Measurements from ENCODE around the gene COL4A1.

Gene COL4A1

DNA sequence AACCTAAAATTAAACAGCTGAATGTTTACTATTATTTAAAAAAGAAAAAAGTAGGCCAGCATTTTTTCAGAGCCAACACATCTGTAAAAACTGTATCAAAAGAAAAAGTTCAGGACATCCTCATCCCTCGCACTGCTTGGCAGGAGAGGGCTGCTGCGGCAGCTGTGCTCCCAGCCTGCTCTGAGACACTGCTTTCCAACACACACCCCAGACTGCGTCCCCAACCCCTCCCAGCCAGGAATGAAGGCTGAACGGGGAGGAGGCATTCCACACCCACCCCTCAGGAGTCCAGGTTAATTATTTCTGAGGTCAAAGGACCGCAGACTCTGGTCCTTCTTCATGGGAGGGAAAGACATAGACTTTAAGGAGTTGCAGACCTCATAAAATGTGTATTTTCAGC lies 43.1 kb downstream of the COL4A1 start:
- FAIRE-seq: no peak
- no peak for DNase-seq (ENCODE audit: insufficient read length, low spot score)

DNA sequence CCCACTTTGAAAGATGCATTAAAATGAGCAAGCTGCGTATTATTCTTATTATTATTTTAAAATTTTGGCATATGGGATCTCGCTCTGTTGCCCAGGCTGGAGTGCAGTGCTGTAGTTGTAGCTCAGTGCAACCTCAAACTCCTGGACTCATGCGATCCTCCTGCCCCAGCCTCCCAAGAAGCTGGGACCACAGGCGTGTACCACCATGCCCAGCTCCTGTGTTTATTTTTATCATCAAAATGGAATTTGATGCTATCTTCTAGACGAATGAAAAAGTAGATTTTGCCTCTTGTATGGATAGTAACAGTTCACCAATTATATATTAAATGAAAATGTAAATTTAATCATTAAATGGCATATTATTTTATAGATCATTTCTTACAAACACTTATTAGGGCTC lies 43.6 kb downstream of the COL4A1 start:
- no peak for FAIRE-seq
- DNase-seq (ENCODE audit: insufficient read length, low spot score): no peak

DNA sequence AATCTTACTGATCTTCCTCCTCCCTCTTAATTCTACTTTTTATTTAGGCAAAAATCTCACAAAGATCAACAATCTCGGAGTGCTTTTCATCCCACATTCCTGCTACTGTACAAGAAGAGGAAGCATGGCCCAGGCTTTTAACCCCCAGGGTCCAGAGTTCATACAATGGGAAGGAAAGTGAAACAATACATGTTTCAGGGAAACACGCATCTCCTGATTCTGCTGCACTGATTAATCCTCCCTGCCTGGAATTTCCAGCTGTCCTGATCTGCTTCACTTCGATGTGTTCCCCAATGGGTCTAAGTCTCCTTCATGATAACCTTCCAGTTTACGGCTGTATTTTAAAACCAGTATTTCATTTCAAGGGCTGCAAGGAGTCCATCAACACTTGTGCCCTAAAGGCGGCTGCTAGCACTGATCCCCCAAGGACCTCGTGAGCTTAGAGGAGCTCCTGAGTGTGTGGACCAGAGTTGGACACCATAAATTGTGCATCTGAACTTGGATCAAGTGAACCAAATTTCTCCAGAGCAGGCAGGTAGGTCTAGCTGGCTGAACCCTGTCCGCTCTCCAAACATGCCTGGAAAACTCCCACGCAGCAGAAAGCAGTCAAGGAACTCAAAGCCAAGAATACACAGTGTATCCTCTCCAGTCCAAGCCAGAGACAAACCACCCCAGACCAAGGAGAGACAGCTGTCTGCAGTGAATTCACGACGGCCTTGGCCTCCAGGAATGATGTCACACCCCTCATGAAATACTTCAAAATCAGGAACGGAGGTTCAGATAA lies 44.3 kb downstream of the COL4A1 start:
- DNase-seq (ENCODE audit: insufficient read length, low spot score) (no peak), FAIRE-seq (no peak)

DNA sequence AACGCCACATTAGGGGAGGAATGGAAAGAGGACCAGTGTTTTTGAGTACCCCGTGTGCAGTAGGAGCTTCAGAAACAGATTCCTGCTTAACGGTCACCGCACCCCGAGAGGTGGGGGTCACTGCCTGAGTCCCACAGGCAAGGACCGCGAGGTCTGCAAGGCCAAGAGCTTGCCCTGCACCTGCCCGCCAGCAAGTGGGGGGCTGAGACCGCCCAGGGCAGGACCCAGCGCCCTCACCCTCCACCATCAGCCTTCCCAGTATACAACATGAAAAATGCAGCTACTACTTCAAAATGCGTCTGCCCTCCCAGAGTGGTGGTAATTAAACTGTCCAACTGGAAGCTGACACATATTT lies 44.9 kb downstream of the COL4A1 start:
- DNase-seq (ENCODE audit: insufficient read length, low spot score) (no peak), FAIRE-seq (no peak)

DNA sequence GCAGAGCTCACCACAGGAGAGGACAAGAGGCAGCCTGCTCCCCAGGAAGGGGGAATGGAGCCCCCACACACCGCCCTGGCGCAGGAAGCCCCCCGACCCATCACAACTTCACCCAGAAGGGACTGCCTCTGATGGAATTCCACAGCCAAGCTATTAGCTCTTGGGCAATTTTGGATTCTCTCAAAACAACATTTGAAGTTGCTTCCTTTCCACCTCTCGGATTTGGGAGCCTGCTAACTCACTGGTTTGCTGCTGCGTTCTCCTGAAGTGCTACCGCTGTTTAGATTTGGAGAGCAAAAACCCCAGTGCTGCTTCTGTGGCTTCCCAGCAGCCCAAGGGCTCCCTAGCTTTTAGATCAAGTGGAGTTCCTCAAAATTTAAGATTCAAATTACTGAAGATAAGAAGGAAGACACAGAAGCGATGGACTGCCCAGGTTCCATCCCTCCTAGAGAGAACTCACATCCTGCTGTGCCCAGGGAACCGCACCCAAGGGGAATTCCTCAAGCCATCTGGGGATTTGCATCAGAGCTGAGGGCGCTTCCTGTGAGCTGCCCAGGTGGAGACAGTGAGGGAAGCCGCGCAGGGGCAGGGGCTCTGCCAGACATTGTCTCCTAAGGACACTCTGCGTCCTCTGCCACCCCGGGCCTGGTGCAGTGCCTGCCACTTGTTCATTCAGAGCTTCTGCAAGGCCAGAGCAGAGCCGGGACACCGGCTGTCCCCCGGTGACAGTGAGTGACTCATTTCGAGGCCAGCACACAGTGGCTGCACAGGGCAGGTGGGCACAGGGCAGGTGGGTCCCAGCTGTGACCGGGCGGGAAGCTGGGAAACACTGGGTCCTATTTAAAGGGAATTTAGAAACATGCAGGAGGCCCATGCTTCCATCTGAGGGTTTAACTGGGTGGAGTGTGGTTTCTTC lies 45.5 kb downstream of the COL4A1 start:
- DNase-seq (ENCODE audit: insufficient read length, low spot score): no peak

DNA sequence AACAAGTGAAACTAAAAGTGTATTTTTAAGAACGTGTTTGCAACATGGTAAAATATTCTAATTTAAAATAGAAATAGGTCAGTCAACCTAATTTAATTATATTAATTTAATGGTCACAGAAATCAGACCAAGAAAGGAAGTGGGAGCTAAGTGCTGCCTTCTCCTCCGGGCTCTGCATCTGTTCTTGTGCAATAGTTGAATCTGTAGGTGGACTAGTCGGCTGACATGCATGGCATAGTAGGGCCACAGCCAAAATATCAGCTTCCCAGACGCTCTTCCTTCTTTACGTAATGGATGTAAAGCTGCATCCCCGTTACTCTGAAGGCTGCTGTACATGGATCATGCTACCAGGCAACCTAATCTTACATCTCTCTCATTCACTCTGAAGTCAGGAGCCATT lies 47.3 kb downstream of the COL4A1 start:
- FAIRE-seq: no peak
- DNase-seq (ENCODE audit: insufficient read length, low spot score): no peak

More for the DNA sequence above, 45.5 kb downstream of the COL4A1 start:
- no peak for FAIRE-seq

DNA sequence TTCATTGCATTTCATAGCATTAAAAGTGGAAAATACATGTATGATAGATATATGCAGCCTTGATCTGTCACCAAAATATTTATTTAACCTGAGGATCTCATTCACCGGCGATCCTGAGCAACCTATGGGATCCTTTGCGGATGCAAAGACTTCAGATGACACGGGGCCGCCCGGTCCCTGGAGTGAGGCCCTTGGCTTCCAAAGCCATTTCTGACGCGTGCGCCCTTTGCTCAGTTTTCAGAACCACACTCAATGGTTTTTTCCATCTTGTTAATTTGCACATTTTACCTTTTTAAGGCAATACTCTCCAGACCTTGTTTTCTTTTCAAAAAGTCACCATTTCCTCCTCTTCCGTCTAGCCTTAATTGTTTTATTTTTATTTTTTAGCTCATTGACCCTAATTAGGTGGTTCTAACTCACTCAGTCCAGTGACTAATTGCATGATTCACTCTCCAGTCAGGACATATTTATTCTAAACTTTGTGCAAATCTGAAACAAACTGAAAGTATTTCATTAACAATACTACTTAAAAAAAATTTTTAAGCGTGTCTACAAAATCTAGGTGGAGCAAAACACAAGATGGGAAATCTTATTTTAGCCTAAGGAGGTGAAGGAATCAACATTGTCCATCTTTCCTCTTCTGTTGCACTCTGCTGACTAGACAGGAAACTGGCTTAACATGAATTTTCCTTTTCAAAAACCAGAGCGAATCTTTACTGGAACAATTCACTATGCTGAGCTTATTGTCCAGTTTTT lies 47.9 kb downstream of the COL4A1 start:
- FAIRE-seq (no peak), DNase-seq (ENCODE audit: insufficient read length, low spot score) (no peak)

DNA sequence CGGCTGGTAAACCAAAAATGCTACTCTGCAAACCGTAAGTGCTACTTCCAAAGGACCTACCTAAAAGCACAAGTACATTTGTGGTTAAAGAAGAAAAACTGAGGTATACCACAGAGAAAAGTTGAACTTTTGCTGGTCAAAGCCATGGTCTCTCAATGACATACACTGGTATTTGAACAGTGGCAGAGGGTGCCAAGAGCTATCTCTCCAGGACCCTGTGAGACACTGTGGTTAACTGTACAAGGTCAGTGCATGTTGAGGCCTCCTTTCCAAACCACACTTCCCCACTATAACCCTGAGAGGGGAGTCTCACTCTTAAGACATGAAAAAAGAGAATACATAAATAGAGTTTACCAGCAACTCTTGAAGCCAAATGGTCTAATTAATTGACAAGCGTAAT lies 49.5 kb downstream of the COL4A1 start:
- FAIRE-seq (no peak), DNase-seq (ENCODE audit: insufficient read length, low spot score) (no peak)

DNA sequence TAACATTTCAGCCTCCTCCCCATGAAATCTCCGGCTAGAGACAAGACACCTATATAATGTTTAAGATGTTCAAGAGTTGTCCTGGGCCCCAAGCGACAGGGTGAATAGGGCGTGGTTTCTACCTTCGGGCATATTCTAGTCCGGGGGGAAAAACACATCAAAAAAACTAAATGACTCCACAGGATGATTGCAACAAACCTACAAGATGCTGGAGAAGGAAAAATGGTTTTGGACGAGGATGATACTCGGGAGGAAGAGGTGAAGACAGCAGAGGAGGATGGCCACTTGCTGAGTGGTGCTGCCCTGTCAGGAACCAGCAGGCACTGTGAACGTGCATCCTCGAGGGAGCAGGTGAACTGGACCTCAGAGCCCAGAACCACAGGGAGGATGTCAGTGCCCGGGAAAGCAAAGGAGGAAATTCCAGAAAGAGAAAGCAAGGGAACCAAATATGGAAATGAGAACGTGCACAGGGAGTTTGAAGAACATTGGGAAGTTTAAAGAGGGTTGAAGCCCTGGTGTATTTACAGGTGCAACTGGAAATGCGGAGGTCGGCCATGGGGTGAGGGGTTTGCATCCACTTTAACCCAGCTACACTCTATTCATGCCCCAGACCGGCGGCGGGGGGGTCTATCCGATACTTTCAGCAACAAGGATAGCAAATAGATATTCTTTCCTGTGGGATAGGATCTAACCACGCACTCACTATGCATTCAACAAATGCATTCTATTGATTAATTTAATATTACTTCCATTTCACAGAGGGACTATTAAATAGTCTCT lies 50.6 kb downstream of the COL4A1 start:
- no peak for FAIRE-seq
- DNase-seq (ENCODE audit: insufficient read length, low spot score): no peak

DNA sequence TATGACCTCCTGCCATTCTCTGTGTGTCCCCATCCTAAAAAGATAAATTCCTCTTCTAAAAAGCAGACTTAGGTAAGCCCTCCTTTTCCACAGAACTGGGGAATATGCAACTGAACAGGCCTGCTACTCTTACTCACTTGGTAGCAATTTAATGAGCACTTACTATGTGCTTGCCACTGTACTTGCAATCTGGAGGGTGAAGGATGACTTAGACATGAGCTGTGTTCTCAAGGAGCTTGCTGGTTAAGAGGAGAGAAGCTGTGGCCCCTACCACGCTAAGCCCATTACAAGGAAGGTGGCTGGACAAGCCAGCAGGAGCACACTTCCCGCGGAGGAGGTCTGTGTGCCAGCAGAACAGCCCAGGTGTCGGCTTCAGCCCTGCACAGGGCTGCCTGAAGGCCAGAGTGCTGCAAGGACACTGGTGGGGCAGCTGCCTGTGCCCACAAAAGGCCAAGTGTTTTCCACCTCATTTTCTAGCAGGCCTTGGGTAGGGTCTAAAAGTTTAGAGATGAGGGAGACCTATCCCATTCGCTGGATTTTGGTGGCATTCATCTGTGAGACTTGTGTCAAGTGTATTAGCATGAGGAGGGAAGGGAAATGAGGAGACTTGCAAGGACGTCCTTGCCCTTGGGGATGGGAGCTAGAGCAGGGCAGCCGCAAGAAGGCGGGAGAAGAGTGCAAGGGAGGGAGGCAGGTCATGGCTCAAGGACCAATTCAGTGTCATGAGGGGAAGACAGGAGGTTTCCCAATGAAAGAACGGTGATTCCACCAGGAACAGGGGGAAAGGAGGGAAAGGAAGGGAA lies 52.0 kb downstream of the COL4A1 start:
- no peak for FAIRE-seq
- no peak for DNase-seq (ENCODE audit: insufficient read length, low spot score)

DNA sequence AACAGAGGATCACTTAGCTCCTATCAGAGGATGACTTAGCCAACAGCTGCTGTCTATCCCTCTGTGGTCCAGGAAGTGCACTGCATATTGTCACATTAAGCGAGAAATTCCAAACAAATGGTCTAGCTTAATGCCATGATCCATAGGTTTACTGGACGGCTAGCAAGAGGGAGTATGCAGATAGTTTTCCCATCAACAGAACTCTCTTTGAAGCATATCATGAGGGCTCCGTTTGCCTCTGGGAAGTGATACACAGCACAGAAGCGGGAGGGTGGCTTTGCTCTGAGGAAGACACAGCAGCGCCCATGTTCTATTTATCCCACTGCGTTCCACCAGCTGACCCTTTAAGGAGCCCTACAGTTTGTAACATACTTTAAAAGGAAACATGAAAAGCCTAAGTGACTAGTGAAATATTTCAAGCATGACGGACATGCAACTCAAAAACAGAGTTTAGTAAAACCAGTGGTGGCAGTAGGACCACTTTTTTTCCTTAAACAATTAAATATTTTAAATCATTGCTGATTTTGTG lies 52.7 kb downstream of the COL4A1 start:
- DNase-seq (ENCODE audit: insufficient read length, low spot score) (no peak), FAIRE-seq (no peak)

DNA sequence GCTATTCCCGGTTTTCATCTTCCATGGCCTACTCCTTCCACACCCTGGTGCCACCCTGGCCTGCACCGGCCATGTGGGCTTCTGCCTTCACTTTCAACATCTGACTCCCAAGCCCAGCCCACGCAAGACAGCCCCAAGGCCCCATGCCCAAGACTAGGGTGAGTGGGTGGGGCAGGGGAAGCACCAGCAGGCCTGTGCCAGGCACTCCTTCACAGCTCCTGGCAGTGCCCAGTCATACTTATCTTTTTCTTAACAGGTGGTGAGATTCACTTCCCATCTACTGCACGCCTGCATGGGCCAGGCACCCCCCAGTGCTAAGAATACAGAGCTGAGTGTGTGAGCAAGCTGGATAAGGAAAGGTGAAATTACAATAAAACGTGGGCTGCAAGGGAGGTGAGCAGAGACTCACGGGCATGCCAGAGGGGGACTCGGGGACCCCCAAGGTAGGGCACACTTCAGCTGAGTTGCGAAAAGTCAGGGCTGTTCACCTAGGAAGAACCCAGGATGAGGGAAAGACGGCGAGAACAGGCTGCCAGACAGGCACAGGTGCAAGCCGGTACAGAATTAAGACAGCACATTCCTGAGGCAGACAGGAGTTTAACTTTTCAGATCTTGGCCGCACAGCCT lies 55.7 kb downstream of the COL4A1 start:
- DNase-seq (ENCODE audit: insufficient read length, low spot score): no peak
- no peak for FAIRE-seq

DNA sequence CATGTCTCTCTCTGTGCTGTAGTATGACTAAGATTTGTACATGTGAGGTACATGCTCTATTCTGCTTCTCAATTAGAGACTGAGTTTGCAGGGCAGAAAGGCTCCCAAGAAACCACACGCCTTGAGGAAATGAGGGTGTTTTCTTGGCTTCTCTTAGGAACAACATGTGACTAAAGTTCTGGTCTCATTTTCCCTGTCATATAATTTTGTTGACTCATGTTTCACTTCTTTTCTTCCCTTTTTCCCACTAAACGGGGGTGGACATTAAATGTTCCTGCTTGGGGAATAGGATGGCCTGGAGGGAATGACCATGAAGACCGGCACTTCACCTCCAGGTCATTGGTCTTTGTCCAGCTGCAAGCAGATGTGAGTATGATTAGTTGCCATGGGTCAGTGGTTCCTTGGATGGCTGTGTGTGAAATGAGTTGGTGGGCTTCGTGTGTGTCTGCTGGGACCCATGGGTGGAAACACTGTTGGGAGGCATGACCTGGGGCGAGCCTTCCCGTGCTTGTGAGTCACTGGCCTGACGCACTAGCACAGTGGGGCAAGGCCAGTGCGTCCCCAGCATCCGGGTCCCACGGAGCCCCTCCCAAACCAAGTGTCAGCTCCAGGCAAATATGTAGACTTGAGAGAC lies 56.6 kb downstream of the COL4A1 start:
- FAIRE-seq (no peak), DNase-seq (ENCODE audit: insufficient read length, low spot score) (no peak)

DNA sequence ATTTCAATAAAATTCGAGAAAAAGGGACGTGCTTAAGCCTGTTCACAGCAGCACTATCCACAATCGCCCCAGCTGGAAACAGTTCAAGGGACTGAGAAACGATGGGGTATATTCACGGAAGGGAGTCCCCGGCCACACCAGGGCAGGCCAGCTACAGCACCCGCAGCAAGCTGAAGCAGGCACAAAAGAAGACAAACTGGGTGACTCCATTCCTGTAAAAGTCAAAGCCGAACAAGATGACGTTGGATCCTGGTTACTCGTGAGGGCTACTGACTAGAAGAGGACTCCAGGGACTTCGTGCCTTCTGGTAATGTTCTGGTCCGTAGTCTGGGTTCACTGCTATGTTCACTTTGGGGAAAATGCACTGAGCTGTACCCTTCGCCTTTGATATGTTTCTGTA lies 57.6 kb downstream of the COL4A1 start:
- DNase-seq (ENCODE audit: insufficient read length, low spot score) (no peak), FAIRE-seq (no peak)

DNA sequence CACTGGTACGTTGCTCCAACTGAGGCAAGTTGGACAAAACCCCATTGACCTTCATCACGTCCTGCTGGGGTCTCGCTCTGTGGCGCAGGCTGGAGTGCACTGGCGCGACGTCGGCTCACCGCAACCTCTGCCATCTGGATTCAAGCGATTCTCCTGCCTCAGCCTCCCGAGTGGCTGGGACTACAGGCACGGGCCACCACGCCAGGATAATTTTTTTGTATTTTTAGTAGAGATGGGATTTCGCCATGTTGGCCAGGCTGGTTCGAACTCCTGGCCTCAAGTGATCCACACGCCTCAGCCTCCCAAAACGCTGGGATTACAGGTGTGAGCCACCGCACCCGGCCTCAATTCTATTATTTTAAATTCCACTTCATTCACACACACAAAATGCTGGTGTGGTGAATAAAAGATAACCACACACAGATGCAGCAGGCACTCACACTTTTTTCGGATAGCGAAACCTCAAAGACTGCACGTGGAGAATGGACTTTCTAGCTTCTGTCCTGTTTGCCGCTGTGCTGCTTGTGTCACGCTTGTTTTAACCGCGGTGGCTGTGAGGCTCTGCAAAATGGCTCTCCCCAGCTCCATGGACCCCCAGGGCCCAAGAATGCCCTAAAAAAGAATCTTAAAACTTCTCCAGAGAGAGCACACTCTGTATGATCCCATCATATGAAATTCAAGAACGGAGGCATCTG lies 58.4 kb downstream of the COL4A1 start:
- DNase-seq (ENCODE audit: insufficient read length, low spot score) (no peak), FAIRE-seq (no peak)

DNA sequence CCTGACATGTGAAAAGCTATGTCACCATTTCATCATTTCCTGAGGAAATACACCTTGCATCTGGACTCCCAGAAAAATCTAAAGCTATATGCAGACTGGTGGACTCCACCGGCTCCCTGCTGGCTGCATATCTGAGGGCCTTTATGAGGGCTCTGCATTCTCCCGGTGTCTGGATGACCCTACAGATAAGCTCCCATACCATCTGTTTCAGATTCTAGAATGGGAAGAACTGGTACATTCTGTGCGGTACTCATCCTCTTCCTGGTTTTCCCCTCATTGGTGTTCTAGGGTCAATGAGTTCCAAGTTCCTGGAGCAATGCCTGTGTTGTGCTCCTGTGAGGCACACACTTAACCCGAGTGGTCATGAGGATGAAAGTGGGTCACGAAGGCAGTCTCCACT lies 60.4 kb downstream of the COL4A1 start:
- DNase-seq (ENCODE audit: insufficient read length, low spot score) (no peak), FAIRE-seq (no peak)

DNA sequence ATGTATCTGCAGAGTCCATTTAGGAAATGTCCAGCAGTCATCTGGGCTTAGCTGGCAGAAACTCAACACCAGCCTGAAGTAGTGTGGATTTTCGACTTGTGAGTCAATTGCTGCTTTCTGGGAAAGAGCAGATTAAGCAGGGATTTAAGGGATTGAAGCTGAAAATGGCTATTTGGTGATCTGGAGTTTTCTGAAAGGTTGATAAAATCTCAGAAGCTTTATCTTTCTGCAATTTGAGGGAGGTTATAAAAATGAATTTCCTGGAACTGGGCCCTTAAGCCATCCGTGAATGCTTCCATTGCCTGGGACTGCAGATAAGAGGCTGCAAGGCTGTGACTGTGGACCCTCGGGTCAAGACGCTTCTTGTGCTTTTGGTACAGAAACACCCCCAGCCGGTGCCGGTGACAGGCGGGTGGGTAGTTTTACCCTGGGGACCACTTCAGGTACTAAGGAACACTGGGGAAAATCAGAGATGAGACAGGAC lies 61.5 kb downstream of the COL4A1 start:
- no peak for FAIRE-seq

DNA sequence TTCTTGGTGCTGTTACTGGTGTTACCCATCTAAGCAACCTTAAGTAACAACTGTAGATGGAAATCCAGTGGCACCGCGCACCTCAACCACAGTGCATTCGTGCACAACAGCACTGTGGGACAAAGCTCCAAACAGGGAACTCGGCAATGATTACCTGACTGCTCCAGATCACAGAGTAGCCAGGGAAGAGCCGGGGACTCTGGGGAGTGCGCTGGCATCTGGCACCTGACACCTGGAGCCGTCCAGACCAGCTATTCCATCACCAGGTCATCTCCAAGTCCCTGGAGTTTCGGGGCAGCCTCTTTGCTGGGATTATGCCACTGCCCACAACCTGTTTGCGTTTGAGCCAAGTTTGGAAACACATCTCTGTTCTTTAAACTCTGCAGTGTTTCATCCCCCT lies 62.0 kb downstream of the COL4A1 start:
- no peak for DNase-seq (ENCODE audit: insufficient read length, low spot score)
- no peak for FAIRE-seq

More for the DNA sequence above, 61.5 kb downstream of the COL4A1 start:
- no peak for DNase-seq (ENCODE audit: insufficient read length, low spot score)

Measured in GM19239 (cell line).